Loucy (cell line): ENCODE results near the gene TNFRSF19.
"Not testable (repeated sequence)": the region's sequence is repeated elsewhere in the genome, so short reads cannot be mapped to it uniquely, and the experiment has no call there.

ENCODE experiments used
- H2AFZ ChIP-seq: fragments of 200-600 bp; sonication (generic); 2 replicates; pipeline ENCODE4 v1.6.0; 2016; ENCODE audit warnings: antibody characterized with exemption, mild to moderate bottlenecking, low read length, moderate library complexity
- H3F3A ChIP-seq: fragments of 200-600 bp; 2 replicates; pipeline ENCODE4 v1.6.0; 2016; ENCODE audit warnings: antibody characterized with exemption, low read depth, mild to moderate bottlenecking
- H3K27me3 ChIP-seq: fragments of 200-600 bp; sonication (generic); 2 replicates; pipeline ENCODE4 v1.6.1; 2014; ENCODE audit warnings: low read length, mild to moderate bottlenecking; ENCODE audit not compliant: insufficient read depth, poor library complexity, severe bottlenecking
- H3K36me3 ChIP-seq: fragments of 200-600 bp; sonication (generic); 2 replicates; pipeline ENCODE4 v1.6.1; 2016; ENCODE audit warnings: low read length; ENCODE audit not compliant: insufficient read depth
- H3K4me1 ChIP-seq: fragments of 200-600 bp; sonication (generic); 2 replicates; pipeline ENCODE4 v1.5.1; 2014; ENCODE audit warnings: low read length, mild to moderate bottlenecking; ENCODE audit not compliant: insufficient read depth, poor library complexity, severe bottlenecking
- H3K4me2 ChIP-seq: fragments of 200-600 bp; sonication (generic); 2 replicates; pipeline ENCODE4 v1.6.0; 2014; ENCODE audit warnings: antibody characterized with exemption, low read length, low read depth, mild to moderate bottlenecking; ENCODE audit not compliant: poor library complexity, severe bottlenecking
- H3K4me3 ChIP-seq: fragments of 200-600 bp; sonication (generic); 2 replicates; pipeline ENCODE4 v1.5.1; 2014; ENCODE audit warnings: low read length, mild to moderate bottlenecking, mixed read lengths; ENCODE audit not compliant: poor library complexity, severe bottlenecking
- H3K79me2 ChIP-seq: fragments of 200-600 bp; sonication (generic); 2 replicates; pipeline ENCODE4 v1.6.1; 2014; ENCODE audit warnings: low read length; ENCODE audit not compliant: insufficient read depth
- H3K9ac ChIP-seq: fragments of 200-600 bp; sonication (generic); 2 replicates; pipeline ENCODE4 v1.6.0; 2014; ENCODE audit warnings: mild to moderate bottlenecking, low read depth, low read length, moderate library complexity; ENCODE audit not compliant: poor library complexity, severe bottlenecking
- H3K9me2 ChIP-seq: fragments of 200-600 bp; sonication (generic); replicated peaks from 2 replicates; pipeline ENCODE4 v1.6.1; 2016; ENCODE audit warnings: low read depth, low read length, mixed read lengths
- H3K9me3 ChIP-seq: fragments of 200-600 bp; sonication (generic); 2 replicates; pipeline ENCODE4 v1.6.1; 2014; ENCODE audit warnings: mild to moderate bottlenecking, antibody characterized with exemption, low read length, low read depth; ENCODE audit not compliant: insufficient read depth
- H4K20me1 ChIP-seq: fragments of 200-600 bp; sonication (generic); 2 replicates; pipeline ENCODE4 v1.6.0; 2014; ENCODE audit warnings: antibody characterized with exemption, low read length, mild to moderate bottlenecking; ENCODE audit not compliant: insufficient read depth, poor library complexity, severe bottlenecking
- CTCF ChIP-seq: fragments of 200-600 bp; sonication (generic); conservative IDR thresholded peaks from 2 replicates; pipeline ENCODE4 v1.5.1; 2014; ENCODE audit warnings: mild to moderate bottlenecking, antibody characterized with exemption, low read length
- EZH2phosphoT487 ChIP-seq: fragments of 200-600 bp; IDR thresholded peaks from 2 replicates; pipeline ENCODE4 v1.6.1; 2018; ENCODE audit warnings: antibody characterized with exemption, mild to moderate bottlenecking, moderate library complexity, borderline replicate concordance

The TNFRSF19 gene

GRCh38 chr13:23570099-23570920, at the start of gene TNFRSF19:
Gene TNFRSF19 (plus strand): TSS chr13:23570412. CDS start chr13:23590184, 19,772 bp downstream.
- H3K4me2 ChIP-seq: no peak within 1 kb of the TSS

GRCh38 chr13:23529926-23530325, 40.3 kb upstream of the TNFRSF19 start:
- H3F3A ChIP-seq, H2AFZ ChIP-seq, H3K27me3 ChIP-seq, H3K9ac ChIP-seq, H3K9me2 ChIP-seq, H4K20me1 ChIP-seq, H3K4me2 ChIP-seq, H3K36me3 ChIP-seq, H3K79me2 ChIP-seq, H3K4me3 ChIP-seq, H3K9me3 ChIP-seq, H3K4me1 ChIP-seq: not testable (repeated sequence)

More at GRCh38 chr13:23570099-23570920, at the start of gene TNFRSF19:
- Histone ChIP-seq H2AFZ (no peak within 1 kb of the TSS), H3K36me3 (no peaks in the 10 kb centered on the region), H3K27me3 (peaks cover 13% of the 10 kb centered on the region), H3K9ac (no peak within 1 kb of the TSS), H3F3A (no peaks in the 10 kb centered on the region), H4K20me1 (no peaks in the 10 kb centered on the region), H3K4me1 (no peaks in the 10 kb centered on the region), H3K4me3 (no peak within 1 kb of the TSS), H3K9me2 (no peaks in the 10 kb centered on the region), H3K79me2 (no peaks in the 10 kb centered on the region), H3K9me3 (no peaks in the 10 kb centered on the region)
- TF ChIP-seq CTCF (no peak), EZH2phosphoT487 (no peak)

- Histone ChIP-seq H3K4me3 (no peak overlapping the region), H3K9me2 (no peaks in the 10 kb centered on the region), H3K4me2 (no peak overlapping the region), H3K36me3 (no peaks in the 10 kb centered on the region), H2AFZ (no peak overlapping the region), H3K79me2 (no peaks in the 10 kb centered on the region), H3K9ac (no peak overlapping the region), H3K27me3 (no peaks in the 10 kb centered on the region), H3K9me3 (no peaks in the 10 kb centered on the region), H3F3A (no peaks in the 10 kb centered on the region), H4K20me1 (no peaks in the 10 kb centered on the region), H3K4me1 (no peaks in the 10 kb centered on the region)
- no peak for TF ChIP-seq EZH2phosphoT487
- TF ChIP-seq CTCF: no peak
Observed at GRCh38 chr13:23531446-23531845, 38.8 kb upstream of the TNFRSF19 start.

- no peak overlapping the region for H2AFZ ChIP-seq
- H3K27me3 ChIP-seq: no peaks in the 10 kb centered on the region
- no peaks in the 10 kb centered on the region for H4K20me1 ChIP-seq
- H3K9me2 ChIP-seq: no peaks in the 10 kb centered on the region
- H3K9ac ChIP-seq: no peak overlapping the region
- no peaks in the 10 kb centered on the region for H3K36me3 ChIP-seq
- no peaks in the 10 kb centered on the region for H3K79me2 ChIP-seq
- no peaks in the 10 kb centered on the region for H3K4me1 ChIP-seq
- no peak overlapping the region for H3K4me3 ChIP-seq
- H3F3A ChIP-seq: no peaks in the 10 kb centered on the region
- TF ChIP-seq EZH2phosphoT487 (no peak), CTCF (no peak)
- no peak overlapping the region for H3K4me2 ChIP-seq
- H3K9me3 ChIP-seq: no peaks in the 10 kb centered on the region
Observed at GRCh38 chr13:23534090-23534489, 36.1 kb upstream of the TNFRSF19 start.
